DND-41 (cell line): ENCODE data around the gene RAMACL.

Source experiments
- CTCF ChIP-seq: IDR thresholded peaks from 2 replicates; pipeline ENCODE4 v1.5.1; 2012; ENCODE audit warnings: borderline replicate concordance, low read length, moderate library complexity, mild to moderate bottlenecking; ENCODE audit not compliant: poor library complexity, severe bottlenecking; ENCODE audit errors: extremely low read depth
- EZH2 ChIP-seq: IDR thresholded peaks from 3 replicates; pipeline ENCODE4 v1.6.1; 2012; ENCODE audit warnings: borderline replicate concordance, low read depth, mild to moderate bottlenecking, moderate library complexity, low read length, inconsistent platforms; ENCODE audit not compliant: severe bottlenecking

- TF ChIP-seq CTCF (no peak), EZH2 (no peak)
These were observed 43.1 kb upstream of the RAMACL start for GRCh38 chr6:166629628-166630027.
